8988T (cell line): Measurements from ENCODE around the gene GALK2.
"Not testable (repeated sequence)": the region's sequence is repeated elsewhere in the genome, so short reads cannot be mapped to it uniquely, and the experiment has no call there.

Source experiments
- DNase-seq: peaks from one replicate; pipeline ENCODE4 v3.0.0; 2011

Gene GALK2

GRCh38 chr15:49225572-49226281 is 55.7 kb downstream of the GALK2 start:
- no peak for DNase-seq

DNA sequence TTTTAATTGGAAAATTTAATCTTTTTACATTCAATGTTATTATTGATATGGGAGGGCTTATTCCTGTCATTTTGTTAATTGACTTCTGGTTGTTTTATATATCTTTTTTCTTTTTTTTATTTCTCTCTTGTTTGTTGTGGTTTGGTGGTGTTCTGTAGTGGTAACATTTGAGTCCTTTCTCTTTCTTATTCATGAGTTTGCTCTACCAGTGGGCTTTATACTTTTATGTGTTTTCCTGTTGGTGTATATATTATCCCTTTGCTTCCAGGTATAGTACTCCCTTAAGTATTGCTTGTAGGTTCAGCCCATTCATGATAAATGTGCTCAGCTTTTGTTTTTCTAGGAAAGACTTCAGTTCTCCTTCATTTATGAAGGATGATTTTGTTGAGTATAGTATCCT is 57.6 kb downstream of the GALK2 start:
- DNase-seq, result no peak

DNA sequence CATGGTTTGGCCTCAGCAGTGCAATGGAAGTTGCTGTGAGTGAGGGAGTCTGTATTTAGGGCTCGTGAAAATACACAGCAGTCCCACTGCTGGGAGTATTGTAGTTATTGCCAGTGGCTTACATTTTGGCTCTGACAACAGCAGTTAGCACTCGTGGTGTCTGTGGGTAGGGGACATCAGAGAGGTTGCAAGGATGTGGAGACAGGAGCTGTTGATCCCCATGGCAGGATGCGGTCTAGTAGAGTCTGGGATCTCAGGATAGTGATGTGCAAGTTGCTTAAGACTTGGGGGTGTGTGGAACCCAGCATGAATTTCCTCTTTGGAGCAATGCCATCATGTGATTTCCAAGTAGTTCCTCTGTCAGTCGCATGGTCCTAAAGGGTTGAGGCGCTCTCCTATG is 59.9 kb downstream of the GALK2 start:
- DNase-seq, result no peak

- DNase-seq, result no peak
These were observed 62.3 kb downstream of the GALK2 start for GRCh38 chr15:49232236-49232806.

- no peak for DNase-seq
These were observed 65.5 kb downstream of the GALK2 start for GRCh38 chr15:49235446-49236124.

GRCh38 chr15:49236869-49237268 is 66.8 kb downstream of the GALK2 start:
- DNase-seq, result no peak

GRCh38 chr15:49238342-49238741 is 68.3 kb downstream of the GALK2 start:
- DNase-seq, result no peak

- no peak for DNase-seq
These were observed 69.1 kb downstream of the GALK2 start for GRCh38 chr15:49239105-49239504.

- no peak for DNase-seq
These were observed 72.8 kb downstream of the GALK2 start for GRCh38 chr15:49242820-49243219.

GRCh38 chr15:49247556-49248110 is 77.6 kb downstream of the GALK2 start:
- no peak for DNase-seq

DNA sequence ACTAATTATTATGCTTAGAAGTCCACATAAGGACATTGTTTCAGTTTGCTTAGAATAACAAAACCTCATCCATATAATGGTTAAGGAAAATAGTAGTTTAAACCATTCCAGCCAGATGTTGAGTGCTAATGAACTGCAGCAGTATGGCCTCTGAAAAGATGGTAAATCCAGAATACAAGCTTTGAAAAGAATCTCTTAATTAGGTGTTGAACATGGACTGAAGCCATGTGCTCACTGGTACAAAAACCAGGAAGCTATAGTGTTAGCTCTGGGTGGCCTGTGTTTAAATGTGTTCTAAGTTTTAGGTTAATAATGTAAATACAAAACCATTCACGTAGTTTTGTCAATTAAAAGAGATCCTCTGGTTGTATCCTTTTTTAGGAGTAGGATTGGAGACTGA is 78.2 kb downstream of the GALK2 start:
- no peak for DNase-seq

DNA sequence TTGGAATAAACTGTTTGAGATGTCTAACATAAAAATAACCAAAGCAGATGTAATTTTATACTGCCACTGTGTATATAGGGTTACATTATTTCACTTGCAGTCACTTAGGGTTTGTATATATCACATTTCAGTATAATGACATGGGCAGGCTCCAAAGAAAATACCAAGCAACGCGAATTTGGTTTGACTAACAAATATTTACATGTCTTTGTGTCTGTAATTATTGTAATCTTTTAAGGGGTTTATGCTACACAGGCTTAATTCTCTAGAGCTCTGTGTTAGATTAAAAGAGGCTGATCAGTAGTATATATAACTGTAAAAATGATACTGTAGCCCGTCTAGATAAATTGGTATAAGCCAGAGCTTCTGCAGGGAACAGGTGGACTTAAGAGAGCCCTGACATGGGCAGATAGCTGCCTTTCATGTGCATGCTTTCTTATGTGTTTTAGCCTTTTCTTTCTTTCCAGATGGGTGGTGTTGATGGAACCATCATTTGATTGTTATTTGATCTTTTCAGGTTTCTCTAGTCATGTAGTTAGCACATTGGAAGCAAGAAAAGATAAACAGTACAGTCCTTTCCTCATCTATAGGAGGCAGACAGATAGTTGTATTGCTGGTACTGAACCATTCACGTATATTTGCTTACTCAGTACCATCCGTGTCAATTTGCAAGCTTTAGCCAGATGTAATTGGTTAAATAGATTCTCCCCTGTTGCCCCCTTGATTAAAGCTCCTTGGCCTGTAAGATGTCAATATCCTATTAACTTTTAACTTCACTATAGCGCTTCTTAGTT is 86.1 kb downstream of the GALK2 start:
- DNase-seq, result no peak

- not testable (repeated sequence) for DNase-seq
These were observed 95.1 kb downstream of the GALK2 start for GRCh38 chr15:49265117-49265516.

GRCh38 chr15:49265911-49266310 is 95.9 kb downstream of the GALK2 start:
- DNase-seq, result no peak

DNA sequence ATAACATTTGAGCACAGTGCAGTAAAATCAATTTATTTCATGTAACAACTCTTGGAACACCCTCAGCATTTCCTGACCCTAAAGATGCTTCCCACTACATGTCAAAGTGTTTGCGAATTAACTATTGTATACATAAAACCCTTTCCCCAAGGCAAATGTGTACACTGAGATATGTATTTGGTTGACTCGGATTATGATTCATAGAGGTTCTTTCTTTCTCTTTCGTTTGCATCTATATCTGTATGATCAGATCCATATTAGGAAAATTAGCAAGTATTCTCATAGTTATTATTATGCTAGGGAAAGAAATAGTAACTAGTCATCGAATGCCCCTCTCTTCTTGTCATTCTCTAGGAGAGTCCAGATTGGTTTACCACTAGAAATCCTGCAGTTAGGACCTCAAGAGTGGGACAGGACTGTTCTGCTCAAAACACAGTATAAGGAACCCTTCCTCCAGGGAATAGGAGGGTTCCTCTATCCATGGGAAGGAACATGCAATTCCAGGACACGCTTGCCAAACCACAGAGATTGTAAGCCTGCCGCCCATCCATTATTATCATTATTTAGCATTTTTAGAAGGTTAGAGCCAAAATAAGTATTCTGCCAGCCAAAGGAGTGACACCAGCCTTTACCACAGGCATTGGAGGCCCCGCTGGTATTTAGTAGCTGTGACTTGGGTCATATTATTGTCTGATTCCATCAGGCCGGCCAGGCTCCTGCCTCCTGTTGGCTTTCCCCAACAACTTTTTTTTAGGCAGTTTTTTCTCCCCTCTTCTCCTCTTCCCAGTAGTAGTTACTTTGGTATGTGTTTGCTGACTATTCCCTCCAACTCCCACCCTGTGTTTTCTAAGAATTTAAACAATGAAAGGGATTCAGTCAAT is 100.7 kb downstream of the GALK2 start:
- DNase-seq, result no peak

DNA sequence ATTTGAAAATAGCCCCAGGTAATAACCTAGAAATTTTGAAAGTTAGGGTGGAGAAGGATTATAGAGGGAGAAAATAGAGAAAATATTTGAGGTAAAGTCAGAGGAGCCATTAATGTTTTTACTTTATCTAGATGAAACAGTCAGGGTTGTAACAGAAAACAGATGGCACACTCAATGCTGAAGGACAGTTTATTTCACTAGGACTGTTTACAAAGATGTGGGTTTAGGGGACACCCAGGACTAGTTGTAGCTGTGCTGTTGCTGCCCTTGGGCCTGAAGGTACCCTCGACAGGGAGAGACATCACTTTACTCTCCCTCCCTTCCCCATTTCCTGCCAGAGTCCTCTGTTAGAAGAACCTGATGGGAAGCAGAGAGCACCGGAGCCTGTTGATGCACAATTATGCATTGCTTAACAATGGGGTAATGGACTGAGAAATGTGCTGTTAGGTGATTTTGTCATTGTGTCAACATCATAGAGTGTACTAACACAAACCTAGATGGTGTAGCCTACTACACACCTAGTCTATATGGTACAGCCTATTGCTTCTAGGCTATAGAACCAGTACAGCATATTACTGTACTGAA is 103.8 kb downstream of the GALK2 start:
- no peak for DNase-seq

GRCh38 chr15:49278751-49279150 is 108.7 kb downstream of the GALK2 start:
- no peak for DNase-seq

- DNase-seq, result no peak
These were observed 109.7 kb downstream of the GALK2 start for GRCh38 chr15:49279521-49280456.

DNA sequence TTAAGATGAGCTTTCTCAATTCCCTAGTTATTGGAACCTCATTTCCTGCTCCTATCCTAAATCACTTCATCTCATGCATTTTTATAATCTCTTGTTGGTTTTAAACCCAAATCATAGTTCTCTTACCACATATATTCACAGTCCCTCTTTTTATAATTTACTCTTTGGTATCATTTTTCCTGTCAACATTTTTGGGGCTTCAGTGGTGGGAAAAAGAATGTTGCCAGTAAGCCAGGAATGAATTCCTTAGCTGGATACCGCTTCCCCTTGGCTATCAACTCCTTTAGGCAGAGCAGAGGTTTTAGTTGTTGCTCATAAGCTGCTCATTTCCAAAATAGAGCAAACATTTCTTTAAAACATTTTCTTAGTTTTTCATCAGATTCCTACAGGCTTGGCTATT is 112.3 kb downstream of the GALK2 start:
- no peak for DNase-seq

- DNase-seq, result no peak
These were observed 116.8 kb downstream of the GALK2 start for GRCh38 chr15:49286649-49287404.
